ENCODE measurements around the gene TMEM250. TPM values are rescaled to one million over a fixed set of nuclear protein-coding genes. Genes with fewer than 3 reads are reported as not detected.

Gene TMEM250
- total RNA-seq, 1 donor from 2014 or later: 24.0 TPM

- Histone ChIP-seq H3K9me3 (ENCODE audit: control insufficient read depth in 3 of 3, low read length in 3 of 3) (no peaks in the 10 kb centered on the region), H3K27me3 (ENCODE audit: control insufficient read depth in 3 of 3, insufficient read depth in 3 of 3, low read length in 3 of 3) (peaks cover 79 to 82% (median 79%) of the 10 kb centered on the region in 3 donors), H3K4me3 (ENCODE audit: low read length in 3 of 3) (no peak overlapping the region), H3K27ac (ENCODE audit: low read depth, low read length) (no peak overlapping the region), H3K36me3 (ENCODE audit: control insufficient read depth in 3 of 3, insufficient read depth in 3 of 3, low read length in 3 of 3) (no peaks in the 10 kb centered on the region), H3K9ac (ENCODE audit: low read depth in 1 of 3, low read length in 3 of 3) (no peak overlapping the region), H3K4me1 (ENCODE audit: control insufficient read depth in 3 of 3, insufficient read depth in 3 of 3, low read length in 3 of 3) (peaks cover 0 to 32% (median 8%) of the 10 kb centered on the region in 3 donors)
These were observed 14.7 kb upstream of the TMEM250 start for GRCh38 chr9:136133191-136133958.

GRCh38 chr9:136132512-136133050 is 13.9 kb upstream of the TMEM250 start:
- Histone ChIP-seq H3K4me1 (ENCODE audit: control insufficient read depth in 3 of 3, insufficient read depth in 3 of 3, low read length in 3 of 3) (peaks cover 0 to 32% (median 7%) of the 10 kb centered on the region in 3 donors), H3K27ac (ENCODE audit: low read depth, low read length) (no peak overlapping the region), H3K4me3 (ENCODE audit: low read length in 3 of 3) (no peak overlapping the region), H3K9me3 (ENCODE audit: control insufficient read depth in 3 of 3, low read length in 3 of 3) (no peaks in the 10 kb centered on the region), H3K9ac (ENCODE audit: low read depth in 1 of 3, low read length in 3 of 3) (no peak overlapping the region), H3K27me3 (ENCODE audit: control insufficient read depth in 3 of 3, insufficient read depth in 3 of 3, low read length in 3 of 3) (peaks cover 81 to 84% (median 84%) of the 10 kb centered on the region in 3 donors), H3K36me3 (ENCODE audit: control insufficient read depth in 3 of 3, insufficient read depth in 3 of 3, low read length in 3 of 3) (no peaks in the 10 kb centered on the region)

GRCh38 chr9:136131629-136132511 is 13.2 kb upstream of the TMEM250 start:
- Histone ChIP-seq H3K27ac (ENCODE audit: low read depth, low read length) (no peak overlapping the region), H3K9me3 (ENCODE audit: control insufficient read depth in 3 of 3, low read length in 3 of 3) (no peaks in the 10 kb centered on the region), H3K4me1 (ENCODE audit: control insufficient read depth in 3 of 3, insufficient read depth in 3 of 3, low read length in 3 of 3) (peaks cover 0 to 32% (median 4%) of the 10 kb centered on the region in 3 donors), H3K27me3 (ENCODE audit: control insufficient read depth in 3 of 3, insufficient read depth in 3 of 3, low read length in 3 of 3) (peaks cover 78 to 84% (median 79%) of the 10 kb centered on the region in 3 donors), H3K36me3 (ENCODE audit: control insufficient read depth in 3 of 3, insufficient read depth in 3 of 3, low read length in 3 of 3) (no peaks in the 10 kb centered on the region), H3K9ac (ENCODE audit: low read depth in 1 of 3, low read length in 3 of 3) (peak overlapping the region in 1 of 3 donors; percentile 16), H3K4me3 (ENCODE audit: low read length in 3 of 3) (no peak overlapping the region)

GRCh38 chr9:136129176-136129575 is 10.5 kb upstream of the TMEM250 start:
- H3K4me3 ChIP-seq (ENCODE audit: low read length in 3 of 3): no peak overlapping the region
- no peak overlapping the region for H3K9ac ChIP-seq (ENCODE audit: low read depth in 1 of 3, low read length in 3 of 3)
- H3K27ac ChIP-seq (ENCODE audit: low read depth, low read length): no peak overlapping the region
- no peaks in the 10 kb centered on the region for H3K9me3 ChIP-seq (ENCODE audit: control insufficient read depth in 3 of 3, low read length in 3 of 3)
- H3K36me3 ChIP-seq (ENCODE audit: control insufficient read depth in 3 of 3, insufficient read depth in 3 of 3, low read length in 3 of 3): no peaks in the 10 kb centered on the region
- peaks cover 55 to 72% (median 66%) of the 10 kb centered on the region in 3 donors for H3K27me3 ChIP-seq (ENCODE audit: control insufficient read depth in 3 of 3, insufficient read depth in 3 of 3, low read length in 3 of 3)
- peaks cover 0 to 25% (median 4%) of the 10 kb centered on the region in 3 donors for H3K4me1 ChIP-seq (ENCODE audit: control insufficient read depth in 3 of 3, insufficient read depth in 3 of 3, low read length in 3 of 3)

GRCh38 chr9:136128436-136128835 is 9.8 kb upstream of the TMEM250 start:
- Histone ChIP-seq H3K27me3 (ENCODE audit: control insufficient read depth in 3 of 3, insufficient read depth in 3 of 3, low read length in 3 of 3) (peaks cover 47 to 68% (median 59%) of the 10 kb centered on the region in 3 donors), H3K9ac (ENCODE audit: low read depth in 1 of 3, low read length in 3 of 3) (no peak overlapping the region), H3K36me3 (ENCODE audit: control insufficient read depth in 3 of 3, insufficient read depth in 3 of 3, low read length in 3 of 3) (no peaks in the 10 kb centered on the region), H3K4me1 (ENCODE audit: control insufficient read depth in 3 of 3, insufficient read depth in 3 of 3, low read length in 3 of 3) (peaks cover 0 to 19% (median 1%) of the 10 kb centered on the region in 3 donors), H3K27ac (ENCODE audit: low read depth, low read length) (no peak overlapping the region), H3K4me3 (ENCODE audit: low read length in 3 of 3) (no peak overlapping the region), H3K9me3 (ENCODE audit: control insufficient read depth in 3 of 3, low read length in 3 of 3) (no peaks in the 10 kb centered on the region)

GRCh38 chr9:136127313-136127712 is 8.6 kb upstream of the TMEM250 start:
- Histone ChIP-seq H3K4me3 (ENCODE audit: low read length in 3 of 3) (no peak overlapping the region), H3K27ac (ENCODE audit: low read depth, low read length) (no peak overlapping the region), H3K36me3 (ENCODE audit: control insufficient read depth in 3 of 3, insufficient read depth in 3 of 3, low read length in 3 of 3) (no peaks in the 10 kb centered on the region), H3K9ac (ENCODE audit: low read depth in 1 of 3, low read length in 3 of 3) (no peak overlapping the region), H3K9me3 (ENCODE audit: control insufficient read depth in 3 of 3, low read length in 3 of 3) (no peaks in the 10 kb centered on the region), H3K27me3 (ENCODE audit: control insufficient read depth in 3 of 3, insufficient read depth in 3 of 3, low read length in 3 of 3) (peaks cover 41 to 63% (median 53%) of the 10 kb centered on the region in 3 donors), H3K4me1 (ENCODE audit: control insufficient read depth in 3 of 3, insufficient read depth in 3 of 3, low read length in 3 of 3) (peaks cover 10 to 22% (median 12%) of the 10 kb centered on the region in 3 donors)

GRCh38 chr9:136124976-136125692 is 6.5 kb upstream of the TMEM250 start:
- Histone ChIP-seq H3K9me3 (ENCODE audit: control insufficient read depth in 3 of 3, low read length in 3 of 3) (no peaks in the 10 kb centered on the region), H3K4me1 (ENCODE audit: control insufficient read depth in 3 of 3, insufficient read depth in 3 of 3, low read length in 3 of 3) (peaks cover 16 to 21% (median 17%) of the 10 kb centered on the region in 3 donors), H3K9ac (ENCODE audit: low read depth in 1 of 3, low read length in 3 of 3) (no peak overlapping the region), H3K27ac (ENCODE audit: low read depth, low read length) (no peak overlapping the region), H3K4me3 (ENCODE audit: low read length in 3 of 3) (no peak overlapping the region), H3K27me3 (ENCODE audit: control insufficient read depth in 3 of 3, insufficient read depth in 3 of 3, low read length in 3 of 3) (peaks cover 22 to 43% (median 33%) of the 10 kb centered on the region in 3 donors), H3K36me3 (ENCODE audit: control insufficient read depth in 3 of 3, insufficient read depth in 3 of 3, low read length in 3 of 3) (peaks cover 0 to 2% (median 0%) of the 10 kb centered on the region in 3 donors)

- H3K4me3 ChIP-seq (ENCODE audit: low read length in 3 of 3): peak overlapping the region; percentile 58 to 68 (median 60)
- H3K27ac ChIP-seq (ENCODE audit: low read depth, low read length): no peak overlapping the region
- peak overlapping the region; percentile 43 to 76 (median 64) for H3K9ac ChIP-seq (ENCODE audit: low read depth in 1 of 3, low read length in 3 of 3)
These were observed 4.0 kb upstream of the TMEM250 start for GRCh38 chr9:136122425-136123383.

More at GRCh38 chr9:136122425-136123383, 4.0 kb upstream of the TMEM250 start:
- Histone ChIP-seq H3K27me3 (ENCODE audit: control insufficient read depth in 3 of 3, insufficient read depth in 3 of 3, low read length in 3 of 3) (peaks cover 2 to 24% (median 16%) of the 10 kb centered on the region in 3 donors), H3K36me3 (ENCODE audit: control insufficient read depth in 3 of 3, insufficient read depth in 3 of 3, low read length in 3 of 3) (peaks cover 0 to 2% (median 0%) of the 10 kb centered on the region in 3 donors), H3K9me3 (ENCODE audit: control insufficient read depth in 3 of 3, low read length in 3 of 3) (no peaks in the 10 kb centered on the region), H3K4me1 (ENCODE audit: control insufficient read depth in 3 of 3, insufficient read depth in 3 of 3, low read length in 3 of 3) (peaks cover 24 to 30% (median 25%) of the 10 kb centered on the region in 3 donors)

All from skeletal muscle tissue (tissue), 4 donors.